Mesenchymal stem cell (in vitro differentiated cells and primary cell): ENCODE data around the gene ASF1B.

Experiments used
- DNase-seq: peaks from one replicate; pipeline ENCODE4 v3.0.0-alpha.2; 2013
- H2AFZ ChIP-seq: one replicate; pipeline ENCODE4 v1.6.1; 2013; ENCODE audit warnings: low read depth, mild to moderate bottlenecking, control low read depth, inconsistent platforms, low read length, moderate library complexity
- H2AK5ac ChIP-seq: 2 replicates; pipeline ENCODE4 v1.6.1; 2013; ENCODE audit warnings: low read length, moderate library complexity, mild to moderate bottlenecking, inconsistent platforms; ENCODE audit not compliant: severe bottlenecking
- H2BK120ac ChIP-seq: one replicate; pipeline ENCODE4 v1.6.1; 2013; ENCODE audit warnings: low read depth, mild to moderate bottlenecking, inconsistent platforms, low read length, moderate library complexity
- H2BK12ac ChIP-seq, 2 experiments: one replicate each; pipeline ENCODE4 v1.6.1; 2013; ENCODE audit warnings: inconsistent platforms in 2 of 2, low read length in 2 of 2, mild to moderate bottlenecking in 2 of 2, moderate library complexity in 2 of 2, control low read depth in 1 of 2
- H2BK15ac ChIP-seq: one replicate; pipeline ENCODE4 v1.6.1; 2013; ENCODE audit warnings: mild to moderate bottlenecking, low read depth, inconsistent platforms; ENCODE audit not compliant: poor library complexity, severe bottlenecking
- H2BK5ac ChIP-seq: 2 replicates; pipeline ENCODE4 v1.6.1; 2013; ENCODE audit warnings: low read depth, mild to moderate bottlenecking, low read length, control low read depth, inconsistent platforms; ENCODE audit not compliant: poor library complexity, severe bottlenecking
- H3K14ac ChIP-seq, 2 experiments: one replicate each; pipeline ENCODE4 v1.6.1; 2013; ENCODE audit warnings: inconsistent platforms in 2 of 2, low read length in 2 of 2, control low read depth in 1 of 2, mild to moderate bottlenecking in 1 of 2, moderate library complexity in 1 of 2
- H3K18ac ChIP-seq, 2 experiments: one replicate each; pipeline ENCODE4 v1.6.1; 2013; ENCODE audit warnings: inconsistent platforms in 2 of 2, low read length in 2 of 2, control low read depth in 1 of 2, low read depth in 1 of 2, mild to moderate bottlenecking in 1 of 2
- H3K23ac ChIP-seq, 2 experiments: one replicate each; pipeline ENCODE4 v1.6.1; 2013; ENCODE audit warnings: inconsistent platforms in 2 of 2, low read length in 2 of 2, mild to moderate bottlenecking in 2 of 2, moderate library complexity in 2 of 2, control low read depth in 1 of 2
- H3K27ac ChIP-seq: 2 replicates; pipeline ENCODE4 v1.5.1; 2013; ENCODE audit warnings: mild to moderate bottlenecking, moderate library complexity, low read length, control low read depth, inconsistent platforms; ENCODE audit not compliant: poor library complexity, severe bottlenecking
- H3K27me3 ChIP-seq, 2 experiments: 2 replicates each; pipeline versions ENCODE4 v1.6.1 to v1.7.0; 2013; ENCODE audit warnings: low read length in 2 of 2, mild to moderate bottlenecking in 2 of 2, moderate library complexity in 2 of 2, control low read depth in 1 of 2, inconsistent platforms in 1 of 2; ENCODE audit not compliant: control insufficient read depth in 1 of 2, insufficient read depth in 1 of 2
- H3K36me3 ChIP-seq, 2 experiments: 2 replicates each; pipeline versions ENCODE4 v1.6.1 to v1.7.0; 2013; ENCODE audit warnings: low read length in 2 of 2, control low read depth in 1 of 2, inconsistent platforms in 1 of 2, low read depth in 1 of 2, mild to moderate bottlenecking in 1 of 2; ENCODE audit not compliant: insufficient read depth in 2 of 2, control insufficient read depth in 1 of 2
- H3K4ac ChIP-seq, 2 experiments: one replicate each; pipeline ENCODE4 v1.6.1; 2013; ENCODE audit warnings: inconsistent platforms in 2 of 2, low read length in 2 of 2, mild to moderate bottlenecking in 2 of 2, moderate library complexity in 2 of 2, control low read depth in 1 of 2, low read depth in 1 of 2
- H3K4me1 ChIP-seq: 2 replicates; pipeline ENCODE4 v1.6.1; 2013; ENCODE audit warnings: low read depth, low read length, control low read depth; ENCODE audit not compliant: control insufficient read depth, insufficient read depth
- H3K4me2 ChIP-seq: 2 replicates; pipeline ENCODE4 v1.6.1; 2013; ENCODE audit warnings: low read length, mild to moderate bottlenecking, inconsistent platforms; ENCODE audit not compliant: poor library complexity, severe bottlenecking
- H3K4me3 ChIP-seq, 2 experiments: 2 replicates each; pipeline versions ENCODE4 v1.5.1 to v1.7.0; 2013; ENCODE audit warnings: low read length in 2 of 2, mild to moderate bottlenecking in 2 of 2, control low read depth in 1 of 2, low read depth in 1 of 2; ENCODE audit not compliant: insufficient read depth in 1 of 2
- H3K79me1 ChIP-seq: replicated peaks from 2 replicates; pipeline ENCODE4 v1.6.1; 2013; ENCODE audit warnings: mild to moderate bottlenecking, control low read depth, low read length, inconsistent platforms; ENCODE audit not compliant: poor library complexity, severe bottlenecking
- H3K9ac ChIP-seq: 2 replicates; pipeline ENCODE4 v1.7.0; 2013; ENCODE audit warnings: mild to moderate bottlenecking, low read length, moderate library complexity
- H3K9me3 ChIP-seq: 2 replicates; pipeline ENCODE4 v1.7.0; 2013; ENCODE audit warnings: mild to moderate bottlenecking, low read length; ENCODE audit not compliant: control insufficient read depth
- H4K8ac ChIP-seq: one replicate; pipeline ENCODE4 v1.6.1; 2013; ENCODE audit warnings: inconsistent platforms, mild to moderate bottlenecking, low read length, moderate library complexity
- H4K91ac ChIP-seq: one replicate; pipeline ENCODE4 v1.6.1; 2013; ENCODE audit warnings: mild to moderate bottlenecking, low read length, inconsistent platforms
- WGBS: methylation state at CpG from one replicate; pipeline ENCODE4 v1.1.7; 2013; ENCODE audit warnings: mixed read lengths; 5-methylcytosine and 5-hydroxymethylcytosine counted together

Gene ASF1B

DNA sequence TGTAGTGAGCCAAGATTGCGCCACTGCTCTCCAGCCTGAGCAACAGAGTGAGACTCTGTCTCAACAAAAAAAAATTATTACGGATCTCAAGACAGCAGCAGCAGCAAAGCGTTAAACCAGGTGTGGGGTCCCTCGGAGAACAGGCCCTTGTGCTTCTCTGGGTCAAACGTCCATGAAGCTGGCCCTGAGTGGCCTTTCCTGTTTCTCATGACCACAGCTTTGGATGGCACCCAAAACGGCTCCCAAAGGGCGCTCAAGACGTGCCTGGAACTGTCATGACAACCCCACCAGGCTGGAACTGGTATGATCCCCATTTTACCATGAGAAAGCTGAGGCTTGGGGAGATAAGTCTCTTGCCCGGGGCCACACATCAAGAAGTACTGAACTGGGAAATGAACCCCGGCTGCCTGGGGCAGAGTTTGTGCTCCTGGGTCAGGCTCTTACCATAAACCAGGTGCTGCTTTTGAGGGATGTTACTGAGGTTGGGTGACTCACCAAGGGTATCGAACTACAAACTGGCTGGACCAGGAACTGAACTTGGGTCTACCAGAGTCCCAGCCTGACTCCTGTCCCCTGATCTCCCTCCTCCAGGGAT is 34.2 kb downstream of the ASF1B start:
- no peak overlapping the region for H2BK15ac ChIP-seq
- H3K27ac ChIP-seq = no peak overlapping the region
- H3K36me3 ChIP-seq = peaks cover 63 to 70% of the 10 kb centered on the region in 2 experiments
- H2BK5ac ChIP-seq = no peak overlapping the region
- 89% methylated on average over 11 of the region's 11 CpGs for WGBS
- no peak overlapping the region for H3K14ac ChIP-seq
- H3K4ac ChIP-seq = no peak overlapping the region
- no peak overlapping the region for H4K8ac ChIP-seq
- no peak overlapping the region for H2BK12ac ChIP-seq
- no peak overlapping the region for H3K4me3 ChIP-seq
- H3K9me3 ChIP-seq = no peaks in the 10 kb centered on the region
- no peak overlapping the region for H4K91ac ChIP-seq
- no peaks in the 10 kb centered on the region for H3K4me1 ChIP-seq
- no peak for DNase-seq
- no peaks in the 10 kb centered on the region for H3K27me3 ChIP-seq
- no peak overlapping the region for H3K18ac ChIP-seq
- H3K23ac ChIP-seq = no peak overlapping the region
- H2BK120ac ChIP-seq = no peak overlapping the region
- H3K4me2 ChIP-seq = no peak overlapping the region
- H3K9ac ChIP-seq = peak overlapping the region; percentile 59
- no peak overlapping the region for H2AK5ac ChIP-seq
- peaks cover 4% of the 10 kb centered on the region for H3K79me1 ChIP-seq
- no peak overlapping the region for H2AFZ ChIP-seq

- 97% methylated on average over 6 of the region's 6 CpGs for WGBS
- peaks cover 3% of the 10 kb centered on the region for H3K79me1 ChIP-seq
- H2BK12ac ChIP-seq = no peak overlapping the region
These were observed 35.3 kb downstream of the ASF1B start for GRCh38 chr19:14101003-14101545.

DNA sequence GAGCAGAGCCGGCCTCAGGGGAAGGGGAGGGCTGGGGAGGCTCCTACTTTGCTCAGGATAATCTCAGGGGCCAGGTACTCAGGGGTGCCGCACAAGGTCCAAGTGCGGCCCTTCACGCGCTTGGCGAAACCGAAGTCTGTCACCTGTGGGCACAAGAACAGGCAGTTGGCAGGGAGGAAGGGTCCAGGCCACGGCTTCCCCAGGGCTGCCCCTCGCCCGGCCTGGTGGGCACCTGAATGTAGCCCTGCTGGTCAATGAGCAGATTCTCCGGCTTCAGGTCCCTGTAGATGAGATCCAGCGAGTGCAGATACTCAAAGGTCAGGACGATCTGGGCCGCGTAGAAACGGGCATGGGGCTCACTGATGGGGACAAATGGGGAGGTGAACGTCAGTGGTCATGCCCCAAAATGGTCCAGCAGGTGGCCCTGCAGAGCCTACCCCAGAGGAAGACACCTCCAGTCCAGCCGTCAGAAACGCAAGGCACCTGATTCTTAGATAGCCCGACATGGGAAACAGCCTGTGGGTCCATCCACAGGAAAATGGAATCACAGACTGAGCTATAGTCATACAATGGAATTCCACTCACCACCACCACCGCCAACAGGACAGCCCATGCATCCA is 38.7 kb downstream of the ASF1B start:
- H4K8ac ChIP-seq = no peak overlapping the region
- H2BK15ac ChIP-seq = no peak overlapping the region
- H3K27ac ChIP-seq = no peak overlapping the region
- H3K14ac ChIP-seq = no peak overlapping the region
- no peak overlapping the region for H3K23ac ChIP-seq
- H3K4me3 ChIP-seq = no peak overlapping the region
- no peak overlapping the region for H3K18ac ChIP-seq
- H3K79me1 ChIP-seq = no peaks in the 10 kb centered on the region
- H3K27me3 ChIP-seq = no peaks in the 10 kb centered on the region
- H3K36me3 ChIP-seq = peaks cover 47 to 63% of the 10 kb centered on the region in 2 experiments
- H3K4me1 ChIP-seq = no peaks in the 10 kb centered on the region
- H2BK120ac ChIP-seq = no peak overlapping the region
- H3K4ac ChIP-seq = no peak overlapping the region
- 95% methylated on average over 21 of the region's 21 CpGs for WGBS
- no peak overlapping the region for H2AFZ ChIP-seq
- H3K9ac ChIP-seq = no peak overlapping the region
- H2AK5ac ChIP-seq = no peak overlapping the region
- H2BK5ac ChIP-seq = no peak overlapping the region
- DNase-seq = no peak
- H4K91ac ChIP-seq = no peak overlapping the region
- no peak overlapping the region for H3K4me2 ChIP-seq
- no peak overlapping the region for H2BK12ac ChIP-seq
- H3K9me3 ChIP-seq = peaks cover 8% of the 10 kb centered on the region

More at GRCh38 chr19:14101003-14101545, 35.3 kb downstream of the ASF1B start:
- Histone ChIP-seq H3K9me3 (no peaks in the 10 kb centered on the region), H2BK5ac (no peak overlapping the region), H2AK5ac (no peak overlapping the region), H3K4me3 (no peak overlapping the region), H3K23ac (no peak overlapping the region), H4K8ac (no peak overlapping the region), H3K9ac (no peak overlapping the region), H2BK120ac (no peak overlapping the region), H3K4ac (no peak overlapping the region), H3K27me3 (no peaks in the 10 kb centered on the region), H3K27ac (no peak overlapping the region), H3K4me2 (no peak overlapping the region), H4K91ac (no peak overlapping the region), H2AFZ (no peak overlapping the region), H3K18ac (no peak overlapping the region), H2BK15ac (no peak overlapping the region), H3K14ac (no peak overlapping the region), H3K4me1 (no peaks in the 10 kb centered on the region), H3K36me3 (peaks cover 67 to 70% of the 10 kb centered on the region in 2 experiments)
- DNase-seq = no peak

DNA sequence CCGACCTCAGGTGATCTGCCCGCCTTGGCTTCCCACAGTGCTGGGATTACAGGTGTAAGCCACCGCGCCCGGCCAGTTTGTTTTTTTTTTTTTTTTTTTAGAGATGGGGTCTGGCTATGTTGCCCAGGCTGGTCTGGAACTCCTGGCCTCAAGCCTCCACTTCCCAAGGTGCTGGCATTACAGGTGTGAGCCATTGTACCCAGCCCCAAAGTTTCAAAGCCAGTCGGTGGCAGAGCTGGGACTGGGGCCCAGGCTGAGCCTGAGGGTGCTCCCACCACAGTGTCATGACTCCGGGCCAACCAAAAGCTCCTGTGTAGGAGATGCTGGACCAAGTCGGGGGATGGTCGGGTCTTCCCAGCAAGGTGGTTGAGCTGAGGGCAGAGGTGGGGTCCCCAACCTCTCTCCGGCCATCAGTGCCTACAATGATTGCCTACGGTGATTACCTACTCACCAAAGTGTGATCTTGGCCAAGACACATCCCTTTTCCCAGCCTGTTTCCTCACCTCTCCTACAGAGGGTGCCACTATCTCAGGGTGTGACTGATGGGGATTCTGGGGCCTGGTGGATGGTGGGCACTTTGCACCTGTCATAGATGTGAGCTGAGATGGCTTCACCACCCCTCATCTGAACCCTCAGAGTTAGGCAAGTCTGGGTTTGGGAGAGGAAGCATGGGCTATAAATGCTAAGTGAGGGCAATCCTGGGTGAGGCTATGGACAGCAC is 40.0 kb downstream of the ASF1B start:
- H2BK120ac ChIP-seq = no peak overlapping the region
- H3K4ac ChIP-seq = no peak overlapping the region
- H4K8ac ChIP-seq = no peak overlapping the region
- no peak overlapping the region for H2BK12ac ChIP-seq
- WGBS = over 99% methylated on average over 7 of the region's 11 CpGs
- no peak overlapping the region for H2AFZ ChIP-seq
- no peak overlapping the region for H2BK15ac ChIP-seq
- H4K91ac ChIP-seq = no peak overlapping the region
- no peak overlapping the region for H3K18ac ChIP-seq
- no peak overlapping the region for H3K27ac ChIP-seq
- no peak for DNase-seq
- H2AK5ac ChIP-seq = no peak overlapping the region
- no peak overlapping the region for H2BK5ac ChIP-seq
- H3K79me1 ChIP-seq = peaks cover 3% of the 10 kb centered on the region
- H3K4me1 ChIP-seq = peaks cover 5% of the 10 kb centered on the region
- H3K9me3 ChIP-seq = peaks cover 8% of the 10 kb centered on the region
- H3K23ac ChIP-seq = no peak overlapping the region
- no peak overlapping the region for H3K14ac ChIP-seq
- H3K4me2 ChIP-seq = no peak overlapping the region
- H3K9ac ChIP-seq = no peak overlapping the region
- no peaks in the 10 kb centered on the region for H3K27me3 ChIP-seq
- peaks cover 40 to 51% of the 10 kb centered on the region in 2 experiments for H3K36me3 ChIP-seq
- H3K4me3 ChIP-seq = no peak overlapping the region
